Cerebellar nuclear complex (tissue), 1 donor: ENCODE results near the gene NAA25.
"Not testable (repeated sequence)": the region's sequence is repeated elsewhere in the genome, so short reads cannot be mapped to it uniquely, and the experiment has no call there.

Experiments
- DNase-seq, 2 experiments: peaks; one replicate each; lab custom pipeline; 2025; lab: John Stamatoyannopoulos, UW

Gene NAA25

GRCh38 chr12:112061137-112061536 lies 47.4 kb downstream of the NAA25 start:
- no peak for DNase-seq

GRCh38 chr12:112049351-112049750 lies 59.2 kb downstream of the NAA25 start:
- no peak for DNase-seq

GRCh38 chr12:112046003-112046402 lies 62.6 kb downstream of the NAA25 start:
- DNase-seq = no peak

GRCh38 chr12:112036614-112037013 lies 72.0 kb downstream of the NAA25 start:
- not testable (repeated sequence) for DNase-seq

GRCh38 chr12:112035219-112035785 lies 73.3 kb downstream of the NAA25 start:
- no peak for DNase-seq

- DNase-seq = no peak
Observed at GRCh38 chr12:112032292-112032691, 76.3 kb downstream of the NAA25 start.

GRCh38 chr12:112031472-112031871 lies 77.1 kb downstream of the NAA25 start:
- no peak for DNase-seq

GRCh38 chr12:112029301-112029700 lies 79.3 kb downstream of the NAA25 start:
- no peak for DNase-seq

GRCh38 chr12:112025808-112026375 lies 82.7 kb downstream of the NAA25 start:
- DNase-seq = no peak

- DNase-seq = no peak
Observed at GRCh38 chr12:112023759-112024396, 84.7 kb downstream of the NAA25 start.

GRCh38 chr12:112022241-112023016 lies 86.2 kb downstream of the NAA25 start:
- DNase-seq = no peak

GRCh38 chr12:112020947-112021457 lies 87.6 kb downstream of the NAA25 start:
- no peak for DNase-seq

GRCh38 chr12:112018571-112019237 lies 89.9 kb downstream of the NAA25 start:
- DNase-seq = no peak

- no peak for DNase-seq
Observed at GRCh38 chr12:112017041-112017440, 91.5 kb downstream of the NAA25 start.

- DNase-seq = no peak
Observed at GRCh38 chr12:112015938-112016337, 92.6 kb downstream of the NAA25 start.

GRCh38 chr12:112013601-112014402 lies 94.8 kb downstream of the NAA25 start:
- peak in 1 of 2 experiments; percentile 67 for DNase-seq

GRCh38 chr12:112012775-112013600 lies 95.6 kb downstream of the NAA25 start, which contains the start of the genes ERP29 and TMEM116:
Gene ERP29 (plus strand): TSS chr12:112013426. CDS start chr12:112013466, 40 bp downstream.
Gene TMEM116 (minus strand): TSS chr12:112013165. CDS start chr12:112005270, 7,895 bp downstream.
- DNase-seq = peak; percentile 64 to 93

GRCh38 chr12:112011685-112012084 lies 96.9 kb downstream of the NAA25 start:
- DNase-seq = no peak

GRCh38 chr12:112010415-112011344 lies 97.9 kb downstream of the NAA25 start:
- no peak for DNase-seq
